H9 (cell line): ENCODE data around the gene INPP5A. TPM values are rescaled to one million over a fixed set of nuclear protein-coding genes. Genes with fewer than 3 reads are reported as not detected.

Source experiments
- DNase-seq: peaks from one replicate; pipeline ENCODE4 v3.0.0-alpha.2; 2017
- H2AFZ ChIP-seq: one replicate; pipeline ENCODE4 v1.6.1; 2013; ENCODE audit warnings: mild to moderate bottlenecking, low read length, control low read depth, moderate library complexity
- H2AK5ac ChIP-seq: 2 replicates; pipeline ENCODE4 v1.6.1; 2013; ENCODE audit warnings: low read length, control low read depth, mixed read lengths; ENCODE audit not compliant: insufficient read length
- H2BK120ac ChIP-seq: one replicate; pipeline ENCODE4 v1.6.1; 2013; ENCODE audit warnings: low read depth, mild to moderate bottlenecking, low read length, control low read depth, inconsistent platforms; ENCODE audit not compliant: poor library complexity, severe bottlenecking
- H2BK12ac ChIP-seq: 2 replicates; pipeline ENCODE4 v1.6.1; 2013; ENCODE audit warnings: low read length, control low read depth, mixed read lengths, low read depth; ENCODE audit not compliant: insufficient read length
- H2BK15ac ChIP-seq: 2 replicates; pipeline ENCODE4 v1.6.1; 2013; ENCODE audit warnings: low read depth, low read length, control low read depth
- H2BK20ac ChIP-seq: one replicate; pipeline ENCODE4 v1.6.1; 2013; ENCODE audit warnings: low read depth, mild to moderate bottlenecking, low read length, control low read depth, inconsistent platforms; ENCODE audit not compliant: poor library complexity, severe bottlenecking
- H2BK5ac ChIP-seq: 2 replicates; pipeline ENCODE4 v1.6.1; 2013; ENCODE audit warnings: low read length, control low read depth, mixed read lengths; ENCODE audit not compliant: insufficient read length
- H3K14ac ChIP-seq: 2 replicates; pipeline ENCODE4 v1.6.1; 2013; ENCODE audit warnings: low read length, control low read depth; ENCODE audit not compliant: insufficient read depth
- H3K18ac ChIP-seq: 2 replicates; pipeline ENCODE4 v1.6.1; 2013; ENCODE audit warnings: low read depth, mild to moderate bottlenecking, mixed read lengths, low read length, control low read depth; ENCODE audit not compliant: insufficient read length
- H3K23ac ChIP-seq: 2 replicates; pipeline ENCODE4 v1.6.1; 2013; ENCODE audit warnings: low read length, control low read depth, mixed read lengths, low read depth; ENCODE audit not compliant: insufficient read length
- H3K23me2 ChIP-seq: 2 replicates; pipeline ENCODE4 v1.6.1; 2013; ENCODE audit warnings: low read depth, mild to moderate bottlenecking, mixed read lengths, low read length, control low read depth; ENCODE audit not compliant: insufficient read length, poor library complexity, severe bottlenecking
- H3K27ac ChIP-seq: 2 replicates; pipeline ENCODE4 v1.5.1; 2013; ENCODE audit warnings: low read length, control low read depth, mixed read lengths, low read depth; ENCODE audit not compliant: insufficient read length
- H3K27me3 ChIP-seq: 2 replicates; pipeline ENCODE4 v1.6.1; 2013; ENCODE audit warnings: low read length, control low read depth, inconsistent platforms; ENCODE audit not compliant: insufficient read depth
- H3K4ac ChIP-seq: 2 replicates; pipeline ENCODE4 v1.6.1; 2013; ENCODE audit warnings: low read depth, mild to moderate bottlenecking, control low read depth, inconsistent platforms, low read length, moderate library complexity
- H3K4me1 ChIP-seq: 2 replicates; pipeline ENCODE4 v1.6.1; 2013; ENCODE audit warnings: low read length, control low read depth, inconsistent platforms; ENCODE audit not compliant: insufficient read depth
- H3K4me2 ChIP-seq: 2 replicates; pipeline ENCODE4 v1.6.1; 2013; ENCODE audit warnings: low read length, control low read depth, mixed read lengths; ENCODE audit not compliant: insufficient read length, insufficient read depth
- H3K56ac ChIP-seq: 2 replicates; pipeline ENCODE4 v1.6.1; 2013; ENCODE audit warnings: low read depth, mild to moderate bottlenecking, mixed read lengths, low read length, control low read depth; ENCODE audit not compliant: insufficient read length
- H3K79me1 ChIP-seq: 2 replicates; pipeline ENCODE4 v1.6.1; 2013; ENCODE audit warnings: low read depth, mild to moderate bottlenecking, moderate library complexity, low read length, control low read depth, inconsistent platforms; ENCODE audit not compliant: insufficient read depth, poor library complexity, severe bottlenecking
- H3K79me2 ChIP-seq: 2 replicates; pipeline ENCODE4 v1.6.1; 2013; ENCODE audit warnings: low read length, control low read depth, inconsistent platforms; ENCODE audit not compliant: insufficient read depth
- H3K9ac ChIP-seq: 2 replicates; pipeline ENCODE4 v1.6.1; 2013; ENCODE audit warnings: low read length, control low read depth, mixed read lengths; ENCODE audit not compliant: insufficient read length; ENCODE audit errors: extremely low read depth
- H3K9me3 ChIP-seq: one replicate; pipeline ENCODE4 v1.6.1; 2013; ENCODE audit warnings: low read depth, low read length, inconsistent platforms; ENCODE audit not compliant: control insufficient read depth
- H3T11ph ChIP-seq: one replicate; pipeline ENCODE4 v1.6.1; 2013; ENCODE audit warnings: mild to moderate bottlenecking, low read length, control low read depth, inconsistent platforms
- H4K20me1 ChIP-seq: one replicate; pipeline ENCODE4 v1.6.1; 2013; ENCODE audit not compliant: control insufficient read depth, insufficient read length, insufficient read depth
- H4K5ac ChIP-seq: 2 replicates; pipeline ENCODE4 v1.6.1; 2013; ENCODE audit warnings: low read depth, mild to moderate bottlenecking, mixed read lengths, low read length, control low read depth; ENCODE audit not compliant: insufficient read length
- H4K8ac ChIP-seq: replicated peaks from 2 replicates; pipeline ENCODE4 v1.6.1; 2013; ENCODE audit warnings: low read length, control low read depth, mixed read lengths, low read depth; ENCODE audit not compliant: insufficient read length
- H4K91ac ChIP-seq: 2 replicates; pipeline ENCODE4 v1.6.1; 2013; ENCODE audit warnings: low read depth, mild to moderate bottlenecking, moderate library complexity, mixed read lengths, low read length, control low read depth; ENCODE audit not compliant: insufficient read length
- H3K27ac Mint-ChIP-seq, 3 experiments: 2 replicates in 2 of 3; 3 replicates in 1 of 3; pipeline ENCODE4 v1.8.0; 2020 to 2021; ENCODE audit warnings: mixed read lengths in 3 of 3, mild to moderate bottlenecking in 1 of 3, moderate library complexity in 1 of 3
- H3K27me3 Mint-ChIP-seq: 2 replicates; pipeline ENCODE4 v1.8.0; 2021; ENCODE audit warnings: low read depth, mild to moderate bottlenecking, moderate library complexity, mixed read lengths
- H3K36me3 Mint-ChIP-seq, 3 experiments: 2 replicates in 2 of 3; 3 replicates in 1 of 3; pipeline ENCODE4 v1.8.0; 2020 to 2021; ENCODE audit warnings: low read depth in 3 of 3, mixed read lengths in 3 of 3; ENCODE audit not compliant: insufficient read depth in 1 of 3
- H3K4me1 Mint-ChIP-seq, 2 experiments: 2 replicates each; pipeline ENCODE4 v1.8.0; 2020; ENCODE audit warnings: mixed read lengths in 2 of 2
- H3K4me3 Mint-ChIP-seq, 2 experiments: 2 replicates in 1 of 2; 3 replicates in 1 of 2; pipeline ENCODE4 v1.8.0; 2020 to 2021; ENCODE audit warnings: mild to moderate bottlenecking in 2 of 2, mixed read lengths in 2 of 2, moderate library complexity in 1 of 2
- H3K9me3 Mint-ChIP-seq, 2 experiments: 2 replicates in 1 of 2; 3 replicates in 1 of 2; pipeline ENCODE4 v1.8.0; 2020; ENCODE audit warnings: mild to moderate bottlenecking in 2 of 2, mixed read lengths in 2 of 2, moderate library complexity in 1 of 2
- CTCF ChIP-seq: fragments of 200-600 bp; sonication (generic); conservative IDR thresholded peaks from 3 replicates; pipeline ENCODE4 v1.8.0; 2021; ENCODE audit warnings: antibody characterized with exemption, mild to moderate bottlenecking
- WGBS: extraction: QIAGEN DNeasy Blood & Tissue Kit; methylation state at CpG from one replicate; pipeline ENCODE4 v1.1.7; 2013; ENCODE audit warnings: missing lambda C conversion rate, low lambda C conversion rate, mixed read lengths; ENCODE audit not compliant: insufficient read length; ENCODE audit errors: extremely low coverage; 5-methylcytosine and 5-hydroxymethylcytosine counted together
- total RNA-seq: library from RNA; stranded (reverse); gene quantifications from 2 replicates; pipeline ENCODE4 v1.2.1, GENCODE V29; 2021

The INPP5A gene
- total RNA-seq, 1 experiment from 2014 or later = 17.7 TPM

GRCh38 chr10:132637477-132638129 lies 100.0 kb downstream of the INPP5A start:
- Histone ChIP-seq H3K23ac (no peak overlapping the region), H2BK15ac (no peak overlapping the region), H2BK5ac (no peak overlapping the region), H3K9ac (no peak overlapping the region), H2BK120ac (no peak overlapping the region), H3K79me2 (no peaks in the 10 kb centered on the region), H2BK12ac (no peak overlapping the region), H3K4me1 (no peaks in the 10 kb centered on the region; the same call in 1 of the 2 replicates), H2AFZ (no peak overlapping the region), H3K4me2 (no peak overlapping the region), H2AK5ac (no peak overlapping the region), H4K91ac (no peak overlapping the region), H3K79me1 (no peaks in the 10 kb centered on the region), H3K23me2 (no peaks in the 10 kb centered on the region), H2BK20ac (no peak overlapping the region), H3K56ac (no peak overlapping the region), H3K14ac (no peak overlapping the region), H3K27me3 (no peaks in the 10 kb centered on the region), H4K8ac (no peak overlapping the region), H3T11ph (no peak overlapping the region), H3K9me3 (no peaks in the 10 kb centered on the region), H4K20me1 (no peaks in the 10 kb centered on the region), H3K18ac (no peak overlapping the region), H4K5ac (no peak overlapping the region), H3K4ac (no peak overlapping the region), H3K27ac (no peak overlapping the region)
- peaks cover 7 to 11% of the 10 kb centered on the region in 2 experiments; a peak in 3 of 5 replicates for H3K9me3 Mint-ChIP-seq
- H3K27ac Mint-ChIP-seq = no peak overlapping the region
- peak overlapping the region in 1 of 2 experiments; percentile 6; a peak in 1 of 5 replicates for H3K4me3 Mint-ChIP-seq
- peaks cover 8% of the 10 kb centered on the region for H3K27me3 Mint-ChIP-seq
- peak; percentile 53 for DNase-seq
- no CpG with 5 or more reads among the region's 19 CpGs for WGBS
- H3K4me1 Mint-ChIP-seq = peaks cover 10 to 15% of the 10 kb centered on the region in 2 experiments
- H3K36me3 Mint-ChIP-seq = no peaks in the 10 kb centered on the region
- TF ChIP-seq CTCF = peak; percentile 76
